Suprapubic skin (tissue), 4 donors: ENCODE results near the gene KCP. TPM values are rescaled to one million over a fixed set of nuclear protein-coding genes. Genes with fewer than 3 reads are reported as not detected.

Experiments
- DNase-seq, 2 donors: peaks; one replicate each; pipeline ENCODE4 v3.0.0-alpha.2; 2019; ENCODE audit warnings: low spot score in 2 of 2
- H3K27ac ChIP-seq: fragments of 200-600 bp; sonication (generic); one replicate; pipeline ENCODE4 v1.5.1; 2019
- H3K27me3 ChIP-seq: fragments of 200-600 bp; sonication (generic); one replicate; pipeline ENCODE4 v1.5.1; 2019
- H3K36me3 ChIP-seq: fragments of 200-600 bp; sonication (generic); one replicate; pipeline ENCODE4 v1.5.1; 2019
- H3K4me1 ChIP-seq: fragments of 200-600 bp; sonication (generic); one replicate; pipeline ENCODE4 v1.5.1; 2019
- H3K4me3 ChIP-seq: fragments of 200-600 bp; sonication (generic); one replicate; pipeline ENCODE4 v1.5.1; 2019; ENCODE audit warnings: mild to moderate bottlenecking
- H3K9me3 ChIP-seq: fragments of 200-600 bp; sonication (generic); one replicate; pipeline ENCODE4 v1.5.1; 2019
- EP300 ChIP-seq: sonication (generic); formaldehyde crosslinking; IDR thresholded peaks from one replicate; pipeline ENCODE4 v1.6.1; 2017; ENCODE audit warnings: antibody characterized with exemption
- POLR2A ChIP-seq, 2 donors: fragments of 450-650 bp; IDR thresholded peaks; one replicate each; pipeline ENCODE4 v1.6.1; 2017; ENCODE audit warnings: antibody characterized with exemption in 2 of 2, mild to moderate bottlenecking in 2 of 2, moderate library complexity in 2 of 2
- POLR2AphosphoS5 ChIP-seq, 3 donors: sonication (generic); formaldehyde crosslinking; IDR thresholded peaks; one replicate each; pipeline ENCODE4 v1.6.1; 2017; ENCODE audit warnings: antibody characterized with exemption in 3 of 3
- WGBS: methylation state at CpG from one replicate; pipeline ENCODE4 v1.1.5; 2018; 5-methylcytosine and 5-hydroxymethylcytosine counted together
- total RNA-seq, 4 donors: library from RNA; depleted of rRNA; stranded (reverse); fragments of >200 nt; gene quantifications; one replicate each; pipeline ENCODE4 v1.1.0, GENCODE V29; 2016
- TF ChIP-seq, protein P1 (sequence below), 2 donors: fragments of 200-600 bp in 1 of 2; fragments of 450-650 bp in 1 of 2; sonication (generic) in 1 of 2; IDR thresholded peaks; one replicate each; pipeline ENCODE4 v1.5.1; 2016 to 2019; ENCODE audit warnings: antibody characterized with exemption in 2 of 2, mild to moderate bottlenecking in 1 of 2, moderate library complexity in 1 of 2

The KCP gene
- total RNA-seq, 4 donors from 2014 or later: 0.17 to 0.57 (median 0.36) TPM

DNA sequence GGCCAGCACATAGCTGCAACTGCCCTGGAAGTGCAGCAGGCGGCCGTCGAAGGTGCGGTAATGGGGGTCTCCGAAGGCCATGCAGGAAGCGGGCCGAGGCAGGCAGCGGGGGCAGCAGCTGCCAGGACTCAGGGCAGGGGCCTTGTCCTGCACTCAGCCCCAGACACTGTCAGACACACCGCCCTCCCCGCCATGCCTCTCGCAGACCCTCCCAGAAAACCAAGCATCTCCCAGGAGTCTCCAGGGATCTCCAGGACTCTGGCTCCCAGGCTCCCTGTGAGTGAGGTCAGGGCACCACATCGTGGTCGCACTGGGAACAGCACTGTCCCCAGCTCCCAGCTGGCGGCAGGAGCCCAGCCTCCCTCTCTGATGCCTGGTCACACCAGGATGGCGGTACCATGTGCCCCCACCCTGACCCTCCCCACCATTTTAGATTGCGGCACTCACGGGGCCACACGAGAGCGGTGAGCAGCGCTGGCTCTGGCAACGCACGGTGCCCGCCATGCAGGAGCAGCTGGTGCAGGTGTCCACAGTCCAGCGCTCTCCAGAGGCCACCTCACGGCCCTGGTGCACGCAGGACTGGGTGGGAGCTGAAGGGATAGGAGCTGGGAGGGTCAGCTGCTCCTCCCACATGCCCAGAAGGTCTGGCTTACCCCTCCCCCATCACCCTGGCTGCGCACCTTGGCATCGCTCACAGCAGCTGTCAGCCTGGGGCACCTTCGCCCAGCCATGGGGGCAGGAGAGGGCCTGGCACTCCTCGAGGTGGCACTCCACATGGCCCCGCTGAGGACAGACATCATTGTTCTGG is 30.4 kb downstream of the KCP start:
- no peaks in the 10 kb centered on the region for H3K36me3 ChIP-seq
- H3K4me3 ChIP-seq: no peak overlapping the region
- no peaks in the 10 kb centered on the region for H3K27me3 ChIP-seq
- WGBS: 45% methylated on average over 15 of the region's 31 CpGs
- no peaks in the 10 kb centered on the region for H3K4me1 ChIP-seq
- H3K27ac ChIP-seq: no peak overlapping the region
- no peaks in the 10 kb centered on the region for H3K9me3 ChIP-seq
- peak in 1 of 2 donors; percentile 61 for DNase-seq
- no peak for TF ChIP-seq EP300
- TF ChIP-seq, protein P1, sequence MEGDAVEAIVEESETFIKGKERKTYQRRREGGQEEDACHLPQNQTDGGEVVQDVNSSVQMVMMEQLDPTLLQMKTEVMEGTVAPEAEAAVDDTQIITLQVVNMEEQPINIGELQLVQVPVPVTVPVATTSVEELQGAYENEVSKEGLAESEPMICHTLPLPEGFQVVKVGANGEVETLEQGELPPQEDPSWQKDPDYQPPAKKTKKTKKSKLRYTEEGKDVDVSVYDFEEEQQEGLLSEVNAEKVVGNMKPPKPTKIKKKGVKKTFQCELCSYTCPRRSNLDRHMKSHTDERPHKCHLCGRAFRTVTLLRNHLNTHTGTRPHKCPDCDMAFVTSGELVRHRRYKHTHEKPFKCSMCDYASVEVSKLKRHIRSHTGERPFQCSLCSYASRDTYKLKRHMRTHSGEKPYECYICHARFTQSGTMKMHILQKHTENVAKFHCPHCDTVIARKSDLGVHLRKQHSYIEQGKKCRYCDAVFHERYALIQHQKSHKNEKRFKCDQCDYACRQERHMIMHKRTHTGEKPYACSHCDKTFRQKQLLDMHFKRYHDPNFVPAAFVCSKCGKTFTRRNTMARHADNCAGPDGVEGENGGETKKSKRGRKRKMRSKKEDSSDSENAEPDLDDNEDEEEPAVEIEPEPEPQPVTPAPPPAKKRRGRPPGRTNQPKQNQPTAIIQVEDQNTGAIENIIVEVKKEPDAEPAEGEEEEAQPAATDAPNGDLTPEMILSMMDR (IDR thresholded peaks at IDR 0.05): peak; percentile 44 to 79
- no peak for TF ChIP-seq POLR2AphosphoS5 (IDR thresholded peaks at IDR 0.05)

DNA sequence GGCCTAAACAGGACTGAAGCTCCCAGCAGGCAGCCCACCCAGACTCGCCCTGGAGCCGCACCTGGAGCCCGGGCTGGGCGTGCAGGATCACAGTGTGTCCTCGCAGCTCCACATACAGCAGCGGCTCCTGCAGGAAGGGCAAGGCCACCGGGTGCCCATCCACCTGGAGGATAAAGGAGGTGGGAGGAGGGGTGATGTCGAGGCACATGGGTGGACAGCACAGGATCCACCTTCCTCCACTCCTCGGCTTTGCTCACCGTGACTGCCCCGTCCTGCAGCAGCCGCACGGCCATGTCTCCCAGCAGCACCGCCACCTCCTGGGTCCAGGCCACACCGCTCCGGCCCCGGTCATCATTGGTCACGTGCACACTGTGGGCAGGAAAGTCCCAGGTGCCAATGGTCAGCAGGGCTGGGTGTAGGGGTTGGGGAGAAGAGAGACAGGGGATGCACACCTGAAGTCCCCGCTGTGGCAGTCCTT is 31.0 kb downstream of the KCP start:
- no peaks in the 10 kb centered on the region for H3K27me3 ChIP-seq
- H3K4me1 ChIP-seq: no peaks in the 10 kb centered on the region
- DNase-seq: peak in 1 of 2 donors; percentile 63
- no peak overlapping the region for H3K4me3 ChIP-seq
- H3K36me3 ChIP-seq: no peaks in the 10 kb centered on the region
- TF ChIP-seq POLR2AphosphoS5 (IDR thresholded peaks at IDR 0.05): no peak
- no peak for TF ChIP-seq EP300
- no peak for TF ChIP-seq POLR2A (IDR thresholded peaks at IDR 0.05)
- TF ChIP-seq, protein P1 (IDR thresholded peaks at IDR 0.05): no peak
- no peak overlapping the region for H3K27ac ChIP-seq
- no peaks in the 10 kb centered on the region for H3K9me3 ChIP-seq
- 84% methylated on average over 14 of the region's 19 CpGs for WGBS

- no peaks in the 10 kb centered on the region for H3K27me3 ChIP-seq
- H3K27ac ChIP-seq: no peak overlapping the region
- no peak overlapping the region for H3K4me3 ChIP-seq
- 88% methylated on average over 10 of the region's 14 CpGs for WGBS
- TF ChIP-seq, protein P1 (IDR thresholded peaks at IDR 0.05): no peak
- no peak for TF ChIP-seq POLR2AphosphoS5 (IDR thresholded peaks at IDR 0.05)
- TF ChIP-seq POLR2A (IDR thresholded peaks at IDR 0.05): no peak
- no peak for TF ChIP-seq EP300
- H3K4me1 ChIP-seq: no peaks in the 10 kb centered on the region
- DNase-seq: peak in 1 of 2 donors; percentile 54
- H3K36me3 ChIP-seq: no peaks in the 10 kb centered on the region
- no peaks in the 10 kb centered on the region for H3K9me3 ChIP-seq
Observed at GRCh38 chr7:128878226-128879105, 32.0 kb downstream of the KCP start.

- H3K27ac ChIP-seq: no peak overlapping the region
- H3K4me3 ChIP-seq: no peak overlapping the region
- H3K36me3 ChIP-seq: no peaks in the 10 kb centered on the region
- H3K9me3 ChIP-seq: no peaks in the 10 kb centered on the region
- TF ChIP-seq POLR2AphosphoS5 (IDR thresholded peaks at IDR 0.05): no peak
- TF ChIP-seq, protein P1 (IDR thresholded peaks at IDR 0.05): no peak
- no peaks in the 10 kb centered on the region for H3K4me1 ChIP-seq
- whole genome bisulfite sequencing: 83% methylated on average over 4 of the region's 4 CpGs
- no peaks in the 10 kb centered on the region for H3K27me3 ChIP-seq
- DNase-seq: no peak
Observed at GRCh38 chr7:128877756-128878120, 32.8 kb downstream of the KCP start.
